Measurements from ENCODE around the gene MYO5C.

The MYO5C gene

DNA sequence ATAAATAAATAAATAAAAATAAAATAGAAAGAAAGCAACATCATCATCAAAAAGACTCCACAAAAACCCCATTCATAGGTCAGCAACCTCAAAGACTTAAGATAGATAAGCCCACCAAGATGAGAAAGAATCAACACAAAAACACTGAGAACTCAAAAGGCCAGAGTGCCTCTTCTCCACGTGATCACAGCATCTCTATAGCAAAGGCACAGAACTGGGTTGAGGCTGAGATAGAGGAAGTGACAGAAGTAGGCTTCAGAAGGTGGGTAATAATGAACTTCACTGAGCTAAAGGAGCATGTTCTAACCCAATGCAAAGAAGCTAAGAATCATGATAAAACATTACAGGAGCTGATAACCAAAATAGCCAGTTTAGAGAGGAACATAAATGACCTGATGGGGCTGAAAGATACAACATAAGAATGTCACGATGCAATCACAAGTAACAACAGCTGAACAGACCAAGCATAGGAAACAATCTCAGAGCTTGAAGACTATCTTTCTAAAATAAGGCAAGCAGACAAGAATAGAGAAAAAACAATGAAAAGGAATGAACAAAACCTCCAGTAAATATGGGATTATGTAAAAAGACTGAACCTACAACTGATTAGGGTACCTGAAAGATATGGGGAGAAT is 130.9 kb downstream of the MYO5C start:
- DNase-seq = no peak

DNA sequence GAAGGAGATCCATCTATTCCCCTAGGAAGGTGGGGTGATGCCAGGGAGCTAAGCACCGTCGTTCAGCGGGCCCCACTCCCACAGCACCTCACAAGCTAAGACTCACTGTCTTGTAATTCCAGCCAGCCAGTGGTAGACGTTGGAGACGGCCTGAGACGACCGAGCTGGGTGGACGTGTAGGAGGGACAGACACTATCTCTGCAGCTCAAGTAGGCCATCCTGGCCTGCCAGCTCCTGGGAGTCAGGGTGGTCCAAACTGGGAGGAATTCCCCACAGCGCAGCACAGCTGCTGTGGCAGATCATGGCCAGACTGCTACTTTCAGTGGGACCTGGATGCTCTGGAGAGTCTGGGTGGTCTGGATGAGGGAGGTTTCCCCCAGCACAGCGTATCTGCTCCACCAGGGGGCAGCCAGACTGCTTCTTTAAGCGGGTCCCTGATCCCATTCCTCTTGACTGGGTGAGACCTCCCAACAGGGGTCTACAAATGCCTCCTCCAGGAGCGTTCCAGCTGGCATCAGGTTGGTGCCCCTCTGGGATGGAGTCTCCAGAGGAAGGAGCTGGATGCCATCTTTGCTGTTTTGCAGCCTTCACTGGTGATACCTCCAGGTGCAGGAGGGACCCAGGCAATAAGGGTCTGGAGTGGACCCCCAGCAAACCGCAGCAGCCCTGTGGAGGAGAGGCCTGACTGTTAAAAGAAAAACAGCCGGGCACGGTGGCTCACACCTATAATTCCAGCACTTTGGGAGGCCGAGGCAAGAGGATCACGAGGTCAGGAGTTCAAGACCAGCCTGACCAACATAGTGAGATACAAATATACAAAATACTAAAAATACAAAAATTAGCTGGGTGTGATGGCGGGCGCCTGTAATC is 132.0 kb downstream of the MYO5C start:
- no peak for DNase-seq

DNA sequence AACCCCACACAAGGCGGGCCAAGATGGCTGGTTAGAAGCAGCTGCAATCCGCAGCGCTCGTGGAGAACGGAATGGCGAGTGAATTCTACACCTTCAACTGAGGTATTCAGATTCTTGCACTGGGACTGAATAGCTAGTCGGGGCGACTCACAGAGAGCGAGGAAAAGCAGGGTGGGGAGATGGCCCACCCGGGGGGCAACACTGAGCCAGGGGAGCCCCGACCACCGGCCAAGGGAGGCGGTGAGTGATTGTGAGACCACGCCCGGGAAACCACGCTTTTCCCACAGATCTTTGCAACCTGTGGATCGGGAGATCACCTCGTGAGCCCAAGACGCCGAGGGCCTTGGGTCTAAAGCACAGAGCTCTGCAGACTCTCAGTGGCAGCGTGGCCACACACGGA is 132.7 kb downstream of the MYO5C start:
- DNase-seq = no peak

DNA sequence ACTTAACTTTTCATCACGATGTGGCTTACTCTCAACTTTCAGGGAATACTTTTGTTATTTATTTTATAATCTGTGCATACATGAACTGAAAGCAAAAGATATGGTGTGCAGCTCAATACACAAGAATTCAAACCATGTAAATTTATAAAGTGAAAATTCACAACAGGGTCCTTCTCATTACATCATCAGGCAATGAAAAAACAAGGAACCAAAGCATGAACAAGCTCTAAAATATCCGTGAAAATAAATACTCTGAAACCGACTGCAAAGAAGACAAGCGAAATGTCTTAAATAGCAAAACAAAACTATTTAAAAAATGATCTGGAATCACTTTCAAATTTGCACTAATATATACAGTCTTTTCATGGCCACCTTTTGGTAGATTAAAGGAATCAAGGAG is 133.3 kb downstream of the MYO5C start:
- no peak for DNase-seq

DNA sequence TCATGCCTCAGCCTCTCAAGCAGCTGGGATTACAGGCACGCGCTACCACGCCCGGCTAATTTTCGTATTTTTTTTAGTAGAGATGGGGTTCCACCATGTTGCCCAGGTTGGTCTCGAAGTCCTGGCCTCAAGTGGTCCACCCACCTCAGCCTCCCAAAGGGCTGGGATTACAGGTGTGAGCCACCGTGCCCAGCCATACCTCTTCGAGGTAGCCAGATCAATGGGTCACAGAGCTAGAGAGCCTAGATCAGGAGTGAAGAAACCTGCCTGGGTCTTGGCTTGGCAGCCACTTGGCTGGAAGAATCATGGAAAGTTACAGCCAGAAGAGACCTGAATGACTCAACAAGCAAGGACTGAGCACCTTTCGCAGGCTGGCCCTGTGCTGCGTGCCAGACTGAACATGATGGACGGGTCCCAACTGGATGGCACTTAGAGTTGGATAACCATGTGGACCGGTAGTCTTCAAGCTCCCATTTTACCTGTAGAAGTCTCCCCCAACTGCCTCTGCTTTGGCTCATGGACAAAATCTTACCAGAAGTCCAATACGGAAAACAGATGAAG is 134.1 kb downstream of the MYO5C start:
- DNase-seq = no peak

DNA sequence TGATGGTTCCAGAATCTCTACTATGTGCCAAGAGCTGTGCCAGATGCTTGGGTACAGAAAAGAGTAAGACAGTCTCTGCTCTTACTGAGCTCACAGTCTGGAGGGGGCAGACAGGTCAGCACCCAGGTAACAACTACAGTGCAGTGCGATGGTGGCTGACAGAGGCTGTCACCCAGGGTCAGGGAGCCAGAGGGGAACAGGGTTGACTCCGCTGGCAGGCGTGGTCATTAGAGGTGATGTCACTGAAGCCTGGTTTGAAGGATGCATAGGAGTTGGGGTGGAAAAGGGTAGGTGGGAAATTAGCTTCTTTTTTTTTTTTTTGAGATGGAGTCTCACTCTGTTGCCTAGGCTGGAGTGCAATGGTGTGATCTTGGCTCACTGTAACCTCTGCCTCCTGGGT is 136.0 kb downstream of the MYO5C start:
- DNase-seq = no peak

DNA sequence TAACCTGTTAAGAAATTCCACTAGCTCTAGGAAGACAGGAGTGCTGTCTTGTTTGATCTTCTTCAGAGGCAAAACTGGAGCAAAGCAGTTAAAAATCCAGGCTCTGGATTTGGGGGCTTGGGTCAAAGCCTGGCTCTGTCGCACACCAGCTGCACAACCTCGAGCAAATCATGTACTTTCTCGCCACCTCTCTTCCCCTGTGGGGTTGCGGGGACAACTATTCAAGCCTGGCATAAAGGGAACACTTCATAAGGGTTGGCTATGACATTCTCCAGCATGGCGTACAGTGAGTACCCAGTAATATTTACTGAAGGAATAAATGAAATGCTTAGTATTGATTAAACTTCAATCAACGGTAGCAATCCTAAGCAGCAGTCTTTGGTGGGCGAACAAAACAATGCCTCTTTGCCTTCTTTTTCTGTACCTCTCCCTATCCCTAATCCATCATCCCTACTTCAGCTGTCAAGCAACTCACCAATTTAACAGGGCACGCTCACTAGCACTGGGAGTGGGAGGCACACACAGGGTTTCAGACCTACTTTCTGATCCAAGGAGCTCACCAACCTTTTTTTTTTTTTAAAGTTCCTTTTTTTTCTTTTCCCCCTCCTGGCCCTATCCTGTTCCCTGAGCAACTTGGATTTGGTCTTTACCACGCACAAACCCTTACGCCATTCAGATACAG is 137.4 kb downstream of the MYO5C start:
- DNase-seq = no peak

DNA sequence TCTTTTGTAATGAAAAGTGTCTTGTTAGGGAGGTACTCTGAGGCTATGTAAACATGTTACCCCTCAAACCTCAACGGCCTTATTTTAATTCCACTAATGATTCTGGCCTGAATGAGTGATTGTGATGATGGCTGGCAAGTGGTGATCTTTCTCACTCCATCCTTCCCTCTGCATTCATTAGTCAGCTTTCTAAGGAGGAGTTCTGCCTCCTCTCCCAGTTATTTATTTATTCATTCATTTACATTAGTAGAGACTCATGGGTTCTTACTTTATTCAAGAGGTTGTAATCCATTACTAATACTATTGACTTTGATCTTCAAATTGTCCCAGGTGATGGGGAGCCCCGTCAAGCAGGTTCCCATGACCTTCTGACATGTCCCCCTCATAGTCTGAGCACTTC is 139.7 kb downstream of the MYO5C start:
- no peak for DNase-seq

- no peak for DNase-seq
Measured at GRCh38 chr15:52154896-52155865, 140.4 kb downstream of the MYO5C start.

DNA sequence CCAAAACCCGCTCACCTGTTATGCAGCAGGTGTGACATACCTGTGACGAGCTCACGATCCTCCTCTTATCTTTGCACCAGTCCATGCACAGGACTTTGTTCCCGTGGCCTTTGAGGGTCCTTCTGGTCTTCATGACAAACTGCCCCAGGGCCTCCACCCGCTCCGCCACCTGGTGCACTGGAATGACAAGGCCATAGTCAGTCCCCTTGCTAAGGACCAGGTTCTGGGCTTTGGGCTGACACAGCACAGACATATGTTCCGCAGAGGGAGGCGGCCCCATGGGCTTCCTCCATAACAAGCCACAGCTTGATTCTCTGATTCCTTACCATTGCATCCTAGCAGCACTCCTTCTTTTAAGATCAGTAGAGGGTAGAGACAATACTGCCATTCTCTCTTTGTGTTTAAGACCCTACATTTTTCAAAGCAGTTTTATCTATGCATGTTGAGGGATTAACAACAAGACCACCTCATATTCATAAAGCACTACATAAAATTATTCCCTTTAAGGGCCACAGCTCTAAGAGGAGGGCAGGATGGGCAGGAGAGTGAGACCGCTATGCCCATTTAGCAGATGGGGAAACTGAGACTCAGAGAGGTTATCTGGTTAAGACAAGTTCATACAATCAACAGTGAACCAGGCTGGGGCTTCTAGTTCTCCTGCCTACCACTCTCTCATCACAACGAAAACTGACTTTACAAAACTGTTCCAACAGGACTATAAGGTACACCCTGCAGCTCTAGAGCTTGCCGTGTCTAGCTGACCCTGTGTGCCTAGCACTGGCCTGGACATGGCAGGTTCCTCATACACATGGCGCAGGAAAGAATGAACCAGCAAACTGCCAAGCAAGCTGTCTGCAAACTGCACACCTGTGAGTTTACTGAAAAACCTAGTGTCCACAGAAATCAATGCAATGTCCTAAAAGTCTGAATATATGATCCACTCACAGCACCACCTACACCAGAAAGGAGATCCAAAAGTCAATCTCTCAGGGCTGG is 141.4 kb downstream of the MYO5C start:
- DNase-seq = no peak

DNA sequence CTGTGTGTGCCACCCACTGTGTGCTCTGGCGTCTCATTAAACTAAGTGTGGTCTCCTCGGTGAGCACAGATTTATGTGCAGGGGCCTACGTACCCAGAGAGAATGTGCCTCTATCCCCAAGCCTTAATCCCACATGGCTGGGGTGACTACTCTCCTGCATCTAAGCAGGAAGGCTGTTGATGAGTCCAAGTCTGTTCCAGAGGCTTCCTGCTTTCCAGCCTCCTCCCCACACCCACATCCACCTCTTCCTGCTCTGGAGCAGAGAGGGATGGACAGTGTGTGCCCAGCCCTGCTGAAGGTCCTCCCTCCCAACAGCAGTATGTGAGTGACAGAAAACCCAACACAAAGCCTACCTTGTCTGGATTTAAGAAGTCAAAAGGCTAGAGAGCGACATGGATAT is 144.3 kb downstream of the MYO5C start:
- DNase-seq = no peak

- no peak for DNase-seq
Measured at GRCh38 chr15:52150871-52151270, 144.7 kb downstream of the MYO5C start.

- no peak for DNase-seq
Measured at GRCh38 chr15:52150043-52150825, 145.4 kb downstream of the MYO5C start.

DNA sequence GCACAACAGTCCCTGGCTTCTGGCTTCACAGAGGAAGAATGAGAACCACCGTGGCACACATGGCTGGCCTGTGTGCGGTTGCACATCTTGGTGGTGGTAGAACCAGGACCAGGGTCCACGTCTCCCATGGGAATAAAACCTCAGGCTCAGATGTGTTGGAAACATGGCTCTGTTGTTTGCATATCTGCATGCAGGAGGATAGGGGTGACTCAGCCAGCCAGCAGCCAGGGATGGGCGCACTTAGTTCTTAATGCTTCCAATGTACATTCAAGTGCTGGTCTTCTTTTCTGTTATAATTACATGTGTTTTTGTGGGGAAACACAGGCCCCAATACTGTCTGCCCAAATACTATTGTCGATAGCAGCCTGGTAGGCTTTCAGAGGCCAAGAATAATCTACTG is 147.2 kb downstream of the MYO5C start:
- no peak for DNase-seq

- no peak for DNase-seq
Measured at GRCh38 chr15:52146776-52147175, 148.8 kb downstream of the MYO5C start.

DNA sequence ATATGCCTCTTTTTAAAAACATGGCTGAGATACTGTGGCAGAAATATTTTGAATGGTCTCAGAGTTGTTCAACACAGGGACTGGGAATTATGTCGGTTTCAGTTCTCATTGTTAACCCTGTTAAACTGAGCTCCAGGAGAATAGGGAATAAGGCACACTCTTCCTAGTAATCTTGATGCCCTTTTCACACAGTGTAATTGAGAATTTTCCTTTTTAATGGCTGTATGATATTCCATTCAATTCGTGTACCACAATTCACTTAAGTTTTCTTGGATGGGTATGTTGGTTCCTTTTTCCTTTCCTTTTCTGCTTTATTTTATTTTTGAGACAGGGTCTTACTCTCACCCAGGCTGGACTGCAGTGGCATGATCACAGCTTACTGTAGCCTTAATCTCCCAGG is 149.3 kb downstream of the MYO5C start:
- DNase-seq = no peak

DNA sequence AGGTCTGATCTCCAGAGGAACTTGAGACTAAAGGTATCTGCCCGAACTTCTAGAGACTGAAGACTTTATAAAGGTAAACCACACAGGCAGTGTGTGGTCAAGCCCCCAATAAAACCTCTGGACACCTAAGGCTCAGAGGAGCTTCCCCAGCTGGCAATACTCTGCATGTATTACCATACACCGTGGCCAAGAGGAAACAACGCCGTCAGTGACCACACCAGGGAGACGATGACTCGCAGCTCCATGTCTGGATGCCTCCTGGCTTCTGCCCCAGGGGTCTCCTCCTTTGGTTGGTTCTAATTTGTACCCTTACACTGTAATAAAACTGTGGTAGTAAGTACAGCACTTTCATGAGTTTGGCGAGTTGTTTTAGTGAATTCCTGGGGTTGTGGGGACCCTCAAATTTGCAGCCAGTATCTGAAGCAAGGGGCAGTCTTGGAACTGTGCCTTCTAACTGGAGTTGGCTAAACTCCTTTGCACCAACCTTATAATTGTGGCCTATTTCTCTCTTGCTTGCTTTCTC is 150.9 kb downstream of the MYO5C start:
- no peak for DNase-seq

- DNase-seq = no peak
Measured at GRCh38 chr15:52143873-52144272, 151.7 kb downstream of the MYO5C start.

All from hematopoietic multipotent progenitor cell treated with erythropoietin and hydrocortisone succinate and interleukin-3 and kit ligand, for 8 days (in vitro differentiated cells).